CD14-positive monocyte (primary cell): ENCODE results near the gene SV2B. TPM values are rescaled to one million over a fixed set of nuclear protein-coding genes. Genes with fewer than 3 reads are reported as not detected.

ENCODE experiments used
- DNase-seq, 3 donors: peaks; one replicate each; pipeline ENCODE4 v3.0.0-alpha.2; 2011 to 2022
- H2AFZ ChIP-seq: 2 replicates; pipeline ENCODE4 v1.6.0; 2012; ENCODE audit warnings: mild to moderate bottlenecking, low read depth, low read length, inconsistent platforms; ENCODE audit not compliant: insufficient read depth, poor library complexity, severe bottlenecking
- H3K27ac ChIP-seq, 2 donors: 1 replicate in 1 of 2; 2 replicates in 1 of 2; pipeline ENCODE4 v1.5.1; 2012 to 2013; ENCODE audit warnings: low read length in 2 of 2, control low read depth in 1 of 2, inconsistent platforms in 1 of 2, low read depth in 1 of 2, mild to moderate bottlenecking in 1 of 2
- H3K27me3 ChIP-seq, 2 donors: one replicate each; pipeline versions ENCODE4 v1.6.0 to v1.6.1; 2011 to 2013; ENCODE audit warnings: low read length in 2 of 2; ENCODE audit not compliant: control insufficient read depth in 2 of 2, insufficient read depth in 2 of 2
- H3K36me3 ChIP-seq, 2 donors: replicated peaks in 1 of 2; 1 replicate in 1 of 2; 2 replicates in 1 of 2; pipeline versions ENCODE4 v1.5.1 to v1.6.1; 2012 to 2013; ENCODE audit warnings: low read length in 2 of 2, control low read depth in 1 of 2, inconsistent platforms in 1 of 2, mild to moderate bottlenecking in 1 of 2; ENCODE audit not compliant: insufficient read depth in 2 of 2, control insufficient read depth in 1 of 2
- H3K4me1 ChIP-seq, 2 donors: 1 replicate in 1 of 2; 2 replicates in 1 of 2; pipeline versions ENCODE4 v1.5.1 to v1.6.1; 2012 to 2013; ENCODE audit warnings: low read length in 2 of 2, control low read depth in 1 of 2, inconsistent platforms in 1 of 2, mild to moderate bottlenecking in 1 of 2, moderate library complexity in 1 of 2; ENCODE audit not compliant: insufficient read depth in 2 of 2, control insufficient read depth in 1 of 2
- H3K4me2 ChIP-seq: replicated peaks from 2 replicates; pipeline ENCODE3; 2012; ENCODE audit warnings: low read length, moderate library complexity, mild to moderate bottlenecking; ENCODE audit not compliant: poor library complexity, severe bottlenecking; ENCODE audit errors: extremely low read depth
- H3K4me3 ChIP-seq, 3 experiments: fragments of 200-600 bp in 1 of 3; sonication (generic) in 1 of 3; replicated peaks in 1 of 3; 1 replicate in 2 of 3; 2 replicates in 1 of 3; pipeline ENCODE4 v1.5.1; 2011 to 2013; ENCODE audit warnings: low read length in 3 of 3, mild to moderate bottlenecking in 3 of 3, control low read depth in 2 of 3, low read depth in 2 of 3, inconsistent platforms in 1 of 3, moderate library complexity in 1 of 3
- H3K79me2 ChIP-seq: 2 replicates; pipeline ENCODE4 v1.6.0; 2012; ENCODE audit warnings: mild to moderate bottlenecking, control low read depth, inconsistent platforms, low read length, moderate library complexity; ENCODE audit not compliant: insufficient read depth
- H3K9ac ChIP-seq: 2 replicates; pipeline ENCODE4 v1.6.0; 2017; ENCODE audit warnings: low read length, mild to moderate bottlenecking; ENCODE audit not compliant: insufficient read depth, poor library complexity, severe bottlenecking
- H3K9me3 ChIP-seq, 2 donors: replicated peaks in 1 of 2; 1 replicate in 1 of 2; 2 replicates in 1 of 2; pipeline versions ENCODE4 v1.5.1 to v1.6.1; 2012 to 2013; ENCODE audit warnings: low read length in 2 of 2, control low read depth in 1 of 2; ENCODE audit not compliant: control insufficient read depth in 1 of 2, insufficient read depth in 1 of 2
- H4K20me1 ChIP-seq: 2 replicates; pipeline ENCODE4 v1.6.0; 2012; ENCODE audit warnings: mild to moderate bottlenecking, low read length, control low read depth, moderate library complexity; ENCODE audit not compliant: insufficient read depth
- H3K27ac Mint-ChIP-seq, 7 donors: one replicate each; pipeline ENCODE4 v1.8.0; 2020; ENCODE audit warnings: mild to moderate bottlenecking in 7 of 7, mixed read lengths in 7 of 7, moderate library complexity in 6 of 7, inconsistent platforms in 2 of 7
- H3K27me3 Mint-ChIP-seq, 3 donors: one replicate each; pipeline ENCODE4 v1.8.0; 2021 to 2022; ENCODE audit warnings: low read depth in 3 of 3, mild to moderate bottlenecking in 3 of 3, mixed read lengths in 3 of 3, moderate library complexity in 3 of 3, inconsistent platforms in 1 of 3
- H3K36me3 Mint-ChIP-seq, 2 donors: one replicate each; pipeline ENCODE4 v1.8.0; 2020; ENCODE audit warnings: mixed read lengths in 2 of 2, inconsistent platforms in 1 of 2, mild to moderate bottlenecking in 1 of 2
- H3K4me1 Mint-ChIP-seq: one replicate; pipeline ENCODE4 v1.8.0; 2020; ENCODE audit warnings: mild to moderate bottlenecking, mixed read lengths
- H3K4me3 Mint-ChIP-seq, 2 donors: one replicate each; pipeline ENCODE4 v1.8.0; 2020; ENCODE audit warnings: mild to moderate bottlenecking in 2 of 2, mixed read lengths in 2 of 2, moderate library complexity in 1 of 2
- H3K9me3 Mint-ChIP-seq, 7 donors: one replicate each; pipeline ENCODE4 v1.8.0; 2020 to 2022; ENCODE audit warnings: mixed read lengths in 7 of 7, mild to moderate bottlenecking in 6 of 7, moderate library complexity in 6 of 7, inconsistent platforms in 2 of 7
- WGBS: methylation state at CpG from one replicate; pipeline ENCODE4 v1.1.5; 2013; ENCODE audit warnings: missing lambda C conversion rate; ENCODE audit not compliant: insufficient coverage; 5-methylcytosine and 5-hydroxymethylcytosine counted together
- intact Hi-C, 2 donors: fragments of 100-400 bp; cut with micrococcal nuclease; formaldehyde crosslinking; loops; one replicate each; pipeline versions ENCODE4 v1.15.0 to v1.15.1; 2023
- polyA plus RNA-seq, 3 donors: library from polyadenylated mRNA; depleted of rRNA in 1 of 3; unstranded in 2 of 3; stranded (reverse) in 1 of 3; fragments of 300-500 nt in 2 of 3; fragments of >200 nt in 1 of 3; fragmentation: Illumina TruSeq in 2 of 3; gene quantifications; 1 replicate in 2 of 3; 2 replicates in 1 of 3; pipeline ENCODE4 v1.2.3, GENCODE V29; 2012 to 2021
- TF ChIP-seq, protein P1 (sequence below): fragments of 200-600 bp; IDR thresholded peaks from one replicate; pipeline ENCODE4 v1.8.0; 2022; ENCODE audit warnings: antibody characterized with exemption, mild to moderate bottlenecking

Gene SV2B
- polyA plus RNA-seq, 3 donors, result not detected

DNA sequence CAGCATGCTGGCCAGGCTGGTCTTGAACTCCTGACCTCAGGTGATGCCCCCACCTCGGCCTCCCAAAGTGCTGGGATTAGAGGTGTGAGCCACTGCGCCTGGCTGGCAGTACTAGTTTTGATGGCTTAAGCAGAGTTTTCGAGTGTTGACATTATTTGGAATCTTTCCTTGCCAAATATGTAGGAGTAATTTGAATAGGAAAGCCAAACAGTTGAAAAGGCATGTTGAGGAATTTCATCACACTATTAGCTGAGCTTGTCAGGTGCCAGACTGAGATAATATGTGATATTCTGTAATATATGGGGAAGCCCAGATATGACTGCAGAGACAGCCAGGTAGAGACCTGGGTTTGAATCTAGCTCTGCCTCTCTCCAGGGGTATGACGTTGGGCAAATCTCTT, 109.3 kb downstream of the SV2B start:
- Histone ChIP-seq H4K20me1 (no peaks in the 10 kb centered on the region), H3K27ac (no peak overlapping the region), H3K9me3 (no peaks in the 10 kb centered on the region), H2AFZ (no peak overlapping the region), H3K27me3 (peaks cover 0 to 2% of the 10 kb centered on the region in 2 donors), H3K9ac (no peak overlapping the region), H3K36me3 (no peaks in the 10 kb centered on the region), H3K4me1 (no peaks in the 10 kb centered on the region), H3K4me2 (no peak overlapping the region), H3K79me2 (no peaks in the 10 kb centered on the region), H3K4me3 (no peak overlapping the region)
- H3K9me3 Mint-ChIP-seq, result peaks cover 0 to 5% (median 0%) of the 10 kb centered on the region in 7 donors
- TF ChIP-seq, protein P1, sequence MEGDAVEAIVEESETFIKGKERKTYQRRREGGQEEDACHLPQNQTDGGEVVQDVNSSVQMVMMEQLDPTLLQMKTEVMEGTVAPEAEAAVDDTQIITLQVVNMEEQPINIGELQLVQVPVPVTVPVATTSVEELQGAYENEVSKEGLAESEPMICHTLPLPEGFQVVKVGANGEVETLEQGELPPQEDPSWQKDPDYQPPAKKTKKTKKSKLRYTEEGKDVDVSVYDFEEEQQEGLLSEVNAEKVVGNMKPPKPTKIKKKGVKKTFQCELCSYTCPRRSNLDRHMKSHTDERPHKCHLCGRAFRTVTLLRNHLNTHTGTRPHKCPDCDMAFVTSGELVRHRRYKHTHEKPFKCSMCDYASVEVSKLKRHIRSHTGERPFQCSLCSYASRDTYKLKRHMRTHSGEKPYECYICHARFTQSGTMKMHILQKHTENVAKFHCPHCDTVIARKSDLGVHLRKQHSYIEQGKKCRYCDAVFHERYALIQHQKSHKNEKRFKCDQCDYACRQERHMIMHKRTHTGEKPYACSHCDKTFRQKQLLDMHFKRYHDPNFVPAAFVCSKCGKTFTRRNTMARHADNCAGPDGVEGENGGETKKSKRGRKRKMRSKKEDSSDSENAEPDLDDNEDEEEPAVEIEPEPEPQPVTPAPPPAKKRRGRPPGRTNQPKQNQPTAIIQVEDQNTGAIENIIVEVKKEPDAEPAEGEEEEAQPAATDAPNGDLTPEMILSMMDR, result no peak
- 84% methylated on average over 3 of the region's 4 CpGs for WGBS
- H3K27ac Mint-ChIP-seq, result no peak overlapping the region
- H3K27me3 Mint-ChIP-seq, result peaks cover 8 to 24% (median 11%) of the 10 kb centered on the region in 3 donors
- no peak overlapping the region for H3K4me3 Mint-ChIP-seq
- intact Hi-C loops, result no loop called here
- no peak for DNase-seq
- H3K4me1 Mint-ChIP-seq, result no peaks in the 10 kb centered on the region
- no peaks in the 10 kb centered on the region for H3K36me3 Mint-ChIP-seq

DNA sequence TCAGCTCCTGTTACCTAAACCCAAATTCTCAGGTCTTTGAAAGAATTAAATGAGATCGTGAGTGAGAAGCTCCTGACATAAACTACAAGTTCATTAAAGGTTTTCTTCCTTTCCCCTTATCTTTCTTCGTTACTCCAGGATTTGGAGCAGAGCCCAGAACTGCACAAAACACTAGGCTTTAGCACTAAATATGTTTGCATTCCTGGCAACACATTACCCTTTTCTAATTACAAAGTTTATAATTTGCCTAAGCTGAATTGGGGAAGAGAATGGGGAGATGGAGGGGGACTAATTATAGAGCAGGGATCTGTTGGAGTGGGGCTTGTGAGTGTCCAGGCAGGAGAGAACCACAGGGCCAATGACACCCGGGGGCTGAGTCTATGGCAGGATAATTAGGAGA, 109.7 kb downstream of the SV2B start:
- H3K9ac ChIP-seq, result no peak overlapping the region
- H4K20me1 ChIP-seq, result no peaks in the 10 kb centered on the region
- H3K27ac Mint-ChIP-seq, result no peak overlapping the region
- TF ChIP-seq, protein P1, result no peak
- no peaks in the 10 kb centered on the region for H3K79me2 ChIP-seq
- no peak overlapping the region for H3K4me3 Mint-ChIP-seq
- H3K4me3 ChIP-seq, result no peak overlapping the region
- no peak overlapping the region for H2AFZ ChIP-seq
- peaks cover 0 to 2% of the 10 kb centered on the region in 2 donors for H3K27me3 ChIP-seq
- peaks cover 8 to 22% (median 11%) of the 10 kb centered on the region in 3 donors for H3K27me3 Mint-ChIP-seq
- H3K9me3 ChIP-seq, result no peaks in the 10 kb centered on the region
- H3K36me3 Mint-ChIP-seq, result no peaks in the 10 kb centered on the region
- H3K4me2 ChIP-seq, result no peak overlapping the region
- intact Hi-C loops, result no loop called here
- peaks cover 0 to 5% (median 0%) of the 10 kb centered on the region in 7 donors for H3K9me3 Mint-ChIP-seq
- no peaks in the 10 kb centered on the region for H3K36me3 ChIP-seq
- H3K4me1 Mint-ChIP-seq, result peaks cover 1% of the 10 kb centered on the region
- no peak for DNase-seq
- 89% methylated on average over 1 of the region's 3 CpGs for WGBS
- H3K27ac ChIP-seq, result no peak overlapping the region
- no peaks in the 10 kb centered on the region for H3K4me1 ChIP-seq
